ENCODE measurements around the gene C9orf72.
A peak's percentile ranks its signal among the peaks of the same experiment; 100 is the strongest.

C9orf72 gene

GRCh38 chr9:27573634-27574590 is 631 bp upstream of the C9orf72 start:
- DNase-seq (ENCODE audit: low read depth in 2 of 3, low spot score in 2 of 3) = peak; percentile 58 to 90 (median 74)

- DNase-seq (ENCODE audit: low read depth in 2 of 3, low spot score in 2 of 3) = no peak
Observed at GRCh38 chr9:27572566-27572917, 739 bp downstream of the C9orf72 start.

GRCh38 chr9:27572061-27572460 is 1.2 kb downstream of the C9orf72 start:
- DNase-seq (ENCODE audit: low read depth in 2 of 3, low spot score in 2 of 3) = no peak

- no peak for DNase-seq (ENCODE audit: low read depth in 2 of 3, low spot score in 2 of 3)
Observed at GRCh38 chr9:27571011-27571410, 2.3 kb downstream of the C9orf72 start.

GRCh38 chr9:27569406-27569805 is 3.9 kb downstream of the C9orf72 start:
- no peak for DNase-seq (ENCODE audit: low read depth in 2 of 3, low spot score in 2 of 3)

- no peak for DNase-seq (ENCODE audit: low read depth in 2 of 3, low spot score in 2 of 3)
Observed at GRCh38 chr9:27566118-27566517, 7.2 kb downstream of the C9orf72 start.

- DNase-seq (ENCODE audit: low read depth in 2 of 3, low spot score in 2 of 3) = no peak
Observed at GRCh38 chr9:27565696-27566095, 7.6 kb downstream of the C9orf72 start.

- DNase-seq (ENCODE audit: low read depth in 2 of 3, low spot score in 2 of 3) = no peak
Observed at GRCh38 chr9:27564670-27565069, 8.6 kb downstream of the C9orf72 start.

GRCh38 chr9:27563738-27564430 is 9.4 kb downstream of the C9orf72 start:
- DNase-seq (ENCODE audit: low read depth in 2 of 3, low spot score in 2 of 3) = no peak

- DNase-seq (ENCODE audit: low read depth in 2 of 3, low spot score in 2 of 3) = no peak
Observed at GRCh38 chr9:27561685-27562084, 11.6 kb downstream of the C9orf72 start.

GRCh38 chr9:27560457-27560856 is 12.8 kb downstream of the C9orf72 start:
- DNase-seq (ENCODE audit: low read depth in 2 of 3, low spot score in 2 of 3) = no peak

GRCh38 chr9:27558307-27558706 is 15.0 kb downstream of the C9orf72 start:
- no peak for DNase-seq (ENCODE audit: low read depth in 2 of 3, low spot score in 2 of 3)

GRCh38 chr9:27556470-27556869 is 16.8 kb downstream of the C9orf72 start:
- no peak for DNase-seq (ENCODE audit: low read depth in 2 of 3, low spot score in 2 of 3)

- DNase-seq (ENCODE audit: low read depth in 2 of 3, low spot score in 2 of 3) = no peak
Observed at GRCh38 chr9:27554712-27555111, 18.6 kb downstream of the C9orf72 start.

GRCh38 chr9:27549196-27549755 is 24.0 kb downstream of the C9orf72 start:
- no peak for DNase-seq (ENCODE audit: low read depth in 2 of 3, low spot score in 2 of 3)

GRCh38 chr9:27548055-27548741 is 25.1 kb downstream of the C9orf72 start:
- DNase-seq (ENCODE audit: low read depth in 2 of 3, low spot score in 2 of 3) = no peak

- DNase-seq (ENCODE audit: low read depth in 2 of 3, low spot score in 2 of 3) = no peak
Observed at GRCh38 chr9:27545471-27545870, 27.8 kb downstream of the C9orf72 start.

GRCh38 chr9:27542508-27542907 is 30.8 kb downstream of the C9orf72 start:
- no peak for DNase-seq (ENCODE audit: low read depth in 2 of 3, low spot score in 2 of 3)

- DNase-seq (ENCODE audit: low read depth in 2 of 3, low spot score in 2 of 3) = no peak
Observed at GRCh38 chr9:27541740-27542139, 31.5 kb downstream of the C9orf72 start.

- no peak for DNase-seq (ENCODE audit: low read depth in 2 of 3, low spot score in 2 of 3)
Observed at GRCh38 chr9:27540502-27540901, 32.8 kb downstream of the C9orf72 start.
